CD4-positive, alpha-beta T cell (primary cell): Measurements from ENCODE around the gene ZNF792. TPM values are rescaled to one million over a fixed set of nuclear protein-coding genes. Genes with fewer than 3 reads are reported as not detected.
A peak's percentile ranks its signal among the peaks of the same experiment; 100 is the strongest.

Source experiments
- ATAC-seq: fragments of 200-7000 bp; cut with Tn5 transposase; one replicate; pipeline ENCODE4 v1.10.0; 2022; ENCODE audit warnings: mild to moderate bottlenecking; ENCODE audit not compliant: poor library complexity
- CTCF ChIA-PET: fragments of 350-600 bp; sonication (Branson Sonifier 250); formaldehyde crosslinking; loops from one replicate; lab custom pipeline; 2021; ENCODE audit warnings: antibody characterized with exemption, inconsistent platforms; lab: Charles Lee
- POLR2A ChIA-PET: fragments of 350-600 bp; sonication (Branson Sonifier 250); formaldehyde crosslinking; loops from one replicate; lab custom pipeline; 2021; ENCODE audit warnings: antibody characterized with exemption, inconsistent platforms; lab: Charles Lee
- DNase-seq, 14 experiments: peaks; one replicate each; pipeline ENCODE4 v3.0.0-alpha.2; 2013 to 2020; ENCODE audit warnings: mixed read lengths in 2 of 14
- H3K27ac ChIP-seq, 2 donors: one replicate each; pipeline versions ENCODE4 v1.5.1 to v1.7.0; 2013; ENCODE audit warnings: low read length in 2 of 2, low read depth in 1 of 2, mild to moderate bottlenecking in 1 of 2
- H3K27me3 ChIP-seq, 2 experiments: 1 replicate in 1 of 2; 2 replicates in 1 of 2; pipeline versions ENCODE4 v1.6.1 to v1.7.0; 2013; ENCODE audit warnings: low read length in 2 of 2, control low read depth in 1 of 2, mild to moderate bottlenecking in 1 of 2, moderate library complexity in 1 of 2; ENCODE audit not compliant: insufficient read depth in 2 of 2, control insufficient read depth in 1 of 2
- H3K36me3 ChIP-seq: one replicate; pipeline ENCODE4 v1.6.1; 2013; ENCODE audit warnings: low read length, control low read depth; ENCODE audit not compliant: insufficient read depth
- H3K4me1 ChIP-seq: one replicate; pipeline ENCODE4 v1.6.1; 2013; ENCODE audit warnings: low read length, control low read depth; ENCODE audit not compliant: insufficient read depth
- H3K4me3 ChIP-seq: one replicate; pipeline ENCODE4 v1.5.1; 2013; ENCODE audit warnings: mild to moderate bottlenecking, low read length, moderate library complexity
- H3K9me3 ChIP-seq, 2 experiments: 1 replicate in 1 of 2; 2 replicates in 1 of 2; pipeline versions ENCODE4 v1.6.1 to v1.7.0; 2013; ENCODE audit warnings: low read length in 2 of 2, mild to moderate bottlenecking in 2 of 2, control low read depth in 1 of 2, moderate library complexity in 1 of 2; ENCODE audit not compliant: control insufficient read depth in 1 of 2, insufficient read depth in 1 of 2
- H3K27ac Mint-ChIP-seq: one replicate; pipeline ENCODE4 v1.8.0; 2020; ENCODE audit warnings: mixed read lengths
- H3K27me3 Mint-ChIP-seq: one replicate; pipeline ENCODE4 v1.8.0; 2021; ENCODE audit warnings: mixed read lengths
- H3K36me3 Mint-ChIP-seq: one replicate; pipeline ENCODE4 v1.8.0; 2021; ENCODE audit warnings: low read depth, mixed read lengths
- H3K4me1 Mint-ChIP-seq: one replicate; pipeline ENCODE4 v1.8.0; 2021; ENCODE audit warnings: low read depth, mixed read lengths
- H3K4me3 Mint-ChIP-seq: one replicate; pipeline ENCODE4 v1.8.0; 2020; ENCODE audit warnings: mild to moderate bottlenecking, mixed read lengths
- H3K9me3 Mint-ChIP-seq: one replicate; pipeline ENCODE4 v1.8.0; 2020; ENCODE audit warnings: mixed read lengths
- intact Hi-C, 2 experiments: fragments of 100-400 bp; cut with DNase I in 1 of 2; cut with micrococcal nuclease in 1 of 2; formaldehyde crosslinking; loops; one replicate each; pipeline versions ENCODE4 v1.15.1 to v1.9.0; 2023 to 2025; cut with DNase I, micrococcal nuclease
- total RNA-seq, 174 experiments: library from RNA in 2 of 174; stranded (reverse) in 2 of 174; gene quantifications; one replicate each; pipeline ENCODE4 v1.2.3 and lab custom pipeline; 2021 to 2026
- TF ChIP-seq, protein P1 (sequence below): fragments of 200-600 bp; IDR thresholded peaks from one replicate; pipeline ENCODE4 v1.8.0; 2022; ENCODE audit warnings: antibody characterized with exemption, mild to moderate bottlenecking

Gene ZNF792
- total RNA-seq, 2 experiments from 2014 or later: 6.8 to 8.9 TPM

- H3K4me3 ChIP-seq: no peak overlapping the region
- TF ChIP-seq, protein P1, sequence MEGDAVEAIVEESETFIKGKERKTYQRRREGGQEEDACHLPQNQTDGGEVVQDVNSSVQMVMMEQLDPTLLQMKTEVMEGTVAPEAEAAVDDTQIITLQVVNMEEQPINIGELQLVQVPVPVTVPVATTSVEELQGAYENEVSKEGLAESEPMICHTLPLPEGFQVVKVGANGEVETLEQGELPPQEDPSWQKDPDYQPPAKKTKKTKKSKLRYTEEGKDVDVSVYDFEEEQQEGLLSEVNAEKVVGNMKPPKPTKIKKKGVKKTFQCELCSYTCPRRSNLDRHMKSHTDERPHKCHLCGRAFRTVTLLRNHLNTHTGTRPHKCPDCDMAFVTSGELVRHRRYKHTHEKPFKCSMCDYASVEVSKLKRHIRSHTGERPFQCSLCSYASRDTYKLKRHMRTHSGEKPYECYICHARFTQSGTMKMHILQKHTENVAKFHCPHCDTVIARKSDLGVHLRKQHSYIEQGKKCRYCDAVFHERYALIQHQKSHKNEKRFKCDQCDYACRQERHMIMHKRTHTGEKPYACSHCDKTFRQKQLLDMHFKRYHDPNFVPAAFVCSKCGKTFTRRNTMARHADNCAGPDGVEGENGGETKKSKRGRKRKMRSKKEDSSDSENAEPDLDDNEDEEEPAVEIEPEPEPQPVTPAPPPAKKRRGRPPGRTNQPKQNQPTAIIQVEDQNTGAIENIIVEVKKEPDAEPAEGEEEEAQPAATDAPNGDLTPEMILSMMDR: no peak
- H3K36me3 ChIP-seq: peaks cover 59% of the 10 kb centered on the region
- intact Hi-C loops: loop anchor here in 1 of 2 experiments (5.0 kb wide), 3 partner anchors 155 to 280 kb away; partner anchors contain the start of gene ZNF181
- no peaks in the 10 kb centered on the region for H3K9me3 ChIP-seq
- Mint-ChIP-seq H3K9me3 (no peaks in the 10 kb centered on the region), H3K27ac (peak overlapping the region; percentile 91), H3K36me3 (peaks cover 67% of the 10 kb centered on the region), H3K27me3 (no peaks in the 10 kb centered on the region), H3K4me1 (peaks cover 67% of the 10 kb centered on the region), H3K4me3 (peak overlapping the region; percentile 83)
- peaks cover 77% of the 10 kb centered on the region for H3K4me1 ChIP-seq
- ChIA-PET POLR2A (interaction anchor here (1.0 to 11.9 kb wide), 4 partner anchors 13 to 49 kb away, joined by 4 to 205 read pairs (median 52); partner anchors contain the start of genes GRAMD1A and ZNF792), CTCF (interaction anchor here (1.2 to 3.3 kb wide), 5 partner anchors 10 to 38 kb away, joined by 3 to 50 read pairs (median 5); no protein-coding TSS in a partner anchor)
- ATAC-seq: no peak
- peak in 2 of 14 experiments; percentile 24 to 45 for DNase-seq
- H3K27me3 ChIP-seq: no peaks in the 10 kb centered on the region
- H3K27ac ChIP-seq: peak overlapping the region; percentile 18 to 62
Measured at GRCh38 chr19:35011737-35012682, 48.0 kb upstream of the ZNF792 start.

GRCh38 chr19:35011091-35011689 is 47.2 kb upstream of the ZNF792 start:
- H3K36me3 ChIP-seq: peaks cover 61% of the 10 kb centered on the region
- Mint-ChIP-seq H3K27ac (peak overlapping the region; percentile 91), H3K9me3 (no peaks in the 10 kb centered on the region), H3K36me3 (peaks cover 74% of the 10 kb centered on the region), H3K27me3 (no peaks in the 10 kb centered on the region), H3K4me1 (peaks cover 75% of the 10 kb centered on the region), H3K4me3 (peak overlapping the region; percentile 45)
- peak overlapping the region; percentile 18 to 62 for H3K27ac ChIP-seq
- TF ChIP-seq, protein P1: no peak
- ChIA-PET POLR2A (interaction anchor here (1.0 to 11.9 kb wide), 2 partner anchors 12 to 37 kb away, joined by 4 to 205 read pairs; partner anchors contain the start of gene GRAMD1A), CTCF (no interaction called here)
- no peak for ATAC-seq
- H3K27me3 ChIP-seq: no peaks in the 10 kb centered on the region
- H3K4me3 ChIP-seq: no peak overlapping the region
- H3K4me1 ChIP-seq: peaks cover 77% of the 10 kb centered on the region
- H3K9me3 ChIP-seq: no peaks in the 10 kb centered on the region
- DNase-seq: peak in 4 of 14 experiments; percentile 35 to 79 (median 52)
- intact Hi-C loops: loop anchor here in 1 of 2 experiments (5.0 kb wide), 3 partner anchors 154 to 279 kb away; partner anchors contain the start of gene ZNF181
